Stimulated activated CD8-positive, alpha-beta memory T cell treated with anti-CD3 and anti-CD28 coated beads, Interleukin-15, amount 100 ng/mL, for 1 hour (primary cell): Measurements from ENCODE around the gene MACROD1.

ENCODE experiments used
- DNase-seq: peaks from one replicate; pipeline ENCODE4 v3.0.0-alpha.2; 2020; ENCODE audit warnings: low read depth

Gene MACROD1

DNA sequence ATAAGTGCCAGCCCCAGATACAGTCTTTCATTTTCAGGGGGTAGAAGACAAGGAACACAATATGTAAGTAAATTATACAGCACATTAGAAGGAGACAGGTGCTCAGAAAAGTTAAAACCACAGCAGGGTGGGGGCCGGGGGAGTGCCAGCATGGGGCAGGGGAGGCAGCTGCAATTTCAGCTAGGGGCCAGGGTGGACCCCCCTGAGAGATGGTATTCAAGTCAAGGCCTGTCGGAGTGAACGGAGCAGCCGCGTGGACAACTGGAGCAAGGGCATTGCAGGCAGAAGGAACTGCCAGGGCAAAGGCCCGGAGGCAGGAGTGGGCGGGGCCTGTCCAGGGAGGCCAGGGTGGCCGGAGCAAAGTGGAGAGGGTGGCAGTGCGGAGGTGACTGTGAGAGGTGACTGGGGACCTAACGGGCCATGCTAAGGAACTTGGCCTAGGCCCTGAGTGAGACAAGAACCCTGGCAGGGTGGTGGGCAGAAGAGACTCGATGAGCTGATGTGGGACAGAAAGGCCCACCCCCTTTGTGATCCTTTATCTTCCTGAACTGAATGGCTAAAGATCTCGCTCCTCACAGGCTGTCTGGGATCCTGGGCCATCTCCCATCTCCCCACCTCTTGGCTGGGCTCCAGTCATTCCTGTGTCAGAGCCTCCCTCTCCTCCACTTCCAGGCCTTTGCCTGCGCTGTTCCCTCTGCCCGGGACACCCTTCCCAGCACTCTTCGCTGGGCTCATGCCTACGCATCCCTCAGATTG, 152.6 kb downstream of the MACROD1 start:
- no peak for DNase-seq

DNA sequence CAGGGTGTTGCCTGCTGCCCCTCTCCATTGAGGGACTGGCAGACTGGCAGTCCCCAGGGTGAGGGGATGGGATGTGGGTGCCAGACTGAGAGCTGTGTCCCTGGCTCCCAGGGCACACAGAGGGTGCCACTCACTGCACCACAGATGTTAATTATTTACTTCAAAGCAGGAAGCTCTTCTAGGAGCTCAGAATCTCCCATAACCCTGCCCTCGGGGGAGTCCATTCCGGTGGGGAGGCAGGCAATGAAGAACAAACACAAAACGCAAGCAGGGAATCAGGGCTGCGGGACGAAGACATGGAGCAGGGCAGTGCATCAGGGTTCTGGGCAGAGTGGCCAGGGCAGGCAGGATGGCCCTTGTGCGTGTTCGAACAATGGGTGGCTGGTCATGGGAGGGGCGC, 154.5 kb downstream of the MACROD1 start:
- DNase-seq, result no peak

DNA sequence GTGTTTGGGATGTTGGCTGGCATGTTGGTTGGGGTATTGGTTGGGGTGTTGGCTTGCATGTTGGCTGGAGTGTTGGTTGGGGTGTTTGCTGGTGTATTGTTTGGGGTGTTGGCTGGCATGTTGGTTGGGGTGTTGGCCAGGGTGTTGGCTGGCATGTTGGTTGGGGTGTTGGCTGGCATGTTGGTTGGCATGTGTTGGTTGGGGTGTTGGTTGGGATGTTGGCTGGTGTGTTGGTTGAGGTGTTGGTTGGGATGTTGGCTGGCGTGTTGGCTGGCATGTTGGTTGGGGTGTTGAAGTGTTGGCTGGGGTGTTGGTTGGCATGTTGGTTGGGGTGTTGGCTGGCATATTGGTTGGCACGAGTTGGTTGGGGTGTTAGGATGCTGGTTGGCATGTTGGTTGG, 155.1 kb downstream of the MACROD1 start:
- no peak for DNase-seq

DNA sequence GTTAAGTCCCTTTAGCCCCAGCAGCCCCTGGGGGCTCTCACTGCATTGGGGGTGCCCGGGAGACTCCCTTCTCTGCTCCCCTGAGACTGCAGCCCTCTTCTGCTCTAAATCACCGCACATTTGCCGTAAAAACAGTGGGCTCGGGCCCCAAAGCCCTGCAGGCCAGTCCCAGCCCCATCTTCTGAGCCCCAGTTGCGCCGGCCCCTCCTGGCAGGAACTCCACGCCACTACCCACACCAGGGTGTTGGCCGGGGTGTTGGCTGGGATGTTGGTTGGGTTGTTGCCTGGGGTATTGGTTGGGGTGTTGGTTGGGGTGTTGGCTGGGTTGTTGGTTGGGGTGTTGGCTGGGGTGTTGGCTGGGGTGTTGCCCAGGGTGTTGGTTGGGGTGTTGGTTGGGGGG, 156.2 kb downstream of the MACROD1 start:
- no peak for DNase-seq

DNA sequence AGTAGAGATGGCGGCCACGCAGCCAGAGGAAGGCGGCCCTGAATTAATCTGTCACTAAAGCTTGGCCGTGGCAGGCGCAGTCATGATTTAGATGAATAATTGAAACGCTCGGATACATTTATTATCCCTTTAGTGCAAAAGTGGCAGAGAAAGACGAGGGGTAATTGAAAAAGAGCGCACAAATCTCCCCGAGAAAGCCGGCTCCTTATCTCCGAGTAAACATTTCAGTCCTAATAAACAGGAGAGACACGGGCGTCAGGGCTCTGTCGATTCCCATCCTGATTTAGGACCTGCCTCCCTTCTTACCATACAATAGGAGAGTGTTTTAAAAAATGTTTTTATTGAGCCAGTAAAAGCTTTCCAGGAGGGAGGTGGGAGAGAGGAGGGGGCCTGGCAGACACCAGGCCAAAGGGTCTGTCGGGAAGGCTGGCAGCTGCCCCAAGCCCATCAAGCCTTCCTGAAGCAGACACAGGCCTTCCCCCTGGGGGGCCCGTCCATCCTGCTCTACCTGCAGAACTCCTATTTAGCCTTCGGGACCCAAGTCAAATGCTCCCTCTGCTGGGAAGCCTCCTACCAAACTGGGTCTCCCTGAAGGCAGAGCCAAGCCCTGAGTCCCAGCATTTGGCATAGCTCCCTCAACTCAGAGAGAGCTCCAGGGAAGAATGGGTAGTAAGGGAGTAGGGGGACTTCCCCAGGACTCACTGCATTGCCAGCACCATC, 156.8 kb downstream of the MACROD1 start:
- DNase-seq, result no peak

GRCh38 chr11:64008283-64008913, 157.5 kb downstream of the MACROD1 start:
- no peak for DNase-seq

GRCh38 chr11:64007629-64008282, 158.2 kb downstream of the MACROD1 start:
- no peak for DNase-seq

- no peak for DNase-seq
These were observed 158.7 kb downstream of the MACROD1 start for GRCh38 chr11:64007160-64007628.

DNA sequence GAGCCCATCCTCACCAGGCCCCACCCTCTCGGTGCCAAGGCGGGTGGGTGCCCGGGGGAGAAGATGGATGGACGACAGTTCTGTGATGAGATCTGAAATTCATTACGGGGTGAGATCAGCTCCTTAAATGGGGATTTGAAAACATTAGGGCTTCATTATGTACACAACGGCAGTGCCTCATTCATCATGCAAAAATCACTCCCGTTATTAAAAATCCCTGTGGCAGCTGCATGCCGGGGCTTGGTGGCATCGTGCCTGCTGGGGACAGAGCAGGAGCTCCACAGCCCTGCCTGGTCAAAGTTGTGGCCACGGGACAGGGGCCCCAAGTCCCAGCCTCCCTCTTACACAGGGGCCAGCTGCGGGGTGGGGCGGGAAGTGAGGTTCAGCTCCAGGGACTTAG, 159.5 kb downstream of the MACROD1 start:
- DNase-seq, result no peak

GRCh38 chr11:64005691-64006090, 160.2 kb downstream of the MACROD1 start:
- no peak for DNase-seq

DNA sequence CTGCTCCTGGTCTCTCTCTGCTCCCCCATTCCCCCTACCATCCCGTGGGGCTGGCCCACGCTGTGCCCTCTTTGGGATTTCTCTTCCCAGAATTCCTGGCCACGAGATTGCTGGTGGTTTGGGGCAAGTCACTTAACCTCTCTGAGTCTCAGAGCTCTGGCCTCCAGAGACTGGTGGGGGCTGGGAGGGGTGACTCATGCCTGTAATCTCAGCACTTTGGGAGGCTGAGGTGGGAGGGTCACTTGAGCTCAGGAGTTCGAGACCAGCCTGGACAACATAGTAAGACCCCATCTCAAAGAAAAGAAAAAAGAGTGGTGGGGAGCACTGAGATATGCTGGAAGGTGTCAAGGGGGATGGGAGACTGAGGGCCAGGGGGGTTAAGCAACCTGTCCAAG, 161.3 kb downstream of the MACROD1 start:
- DNase-seq, result no peak

GRCh38 chr11:64003807-64004589, 161.9 kb downstream of the MACROD1 start:
- DNase-seq, result no peak

- no peak for DNase-seq
These were observed 164.2 kb downstream of the MACROD1 start for GRCh38 chr11:64001484-64002420.

GRCh38 chr11:64000740-64001483, 165.0 kb downstream of the MACROD1 start:
- DNase-seq, result no peak

DNA sequence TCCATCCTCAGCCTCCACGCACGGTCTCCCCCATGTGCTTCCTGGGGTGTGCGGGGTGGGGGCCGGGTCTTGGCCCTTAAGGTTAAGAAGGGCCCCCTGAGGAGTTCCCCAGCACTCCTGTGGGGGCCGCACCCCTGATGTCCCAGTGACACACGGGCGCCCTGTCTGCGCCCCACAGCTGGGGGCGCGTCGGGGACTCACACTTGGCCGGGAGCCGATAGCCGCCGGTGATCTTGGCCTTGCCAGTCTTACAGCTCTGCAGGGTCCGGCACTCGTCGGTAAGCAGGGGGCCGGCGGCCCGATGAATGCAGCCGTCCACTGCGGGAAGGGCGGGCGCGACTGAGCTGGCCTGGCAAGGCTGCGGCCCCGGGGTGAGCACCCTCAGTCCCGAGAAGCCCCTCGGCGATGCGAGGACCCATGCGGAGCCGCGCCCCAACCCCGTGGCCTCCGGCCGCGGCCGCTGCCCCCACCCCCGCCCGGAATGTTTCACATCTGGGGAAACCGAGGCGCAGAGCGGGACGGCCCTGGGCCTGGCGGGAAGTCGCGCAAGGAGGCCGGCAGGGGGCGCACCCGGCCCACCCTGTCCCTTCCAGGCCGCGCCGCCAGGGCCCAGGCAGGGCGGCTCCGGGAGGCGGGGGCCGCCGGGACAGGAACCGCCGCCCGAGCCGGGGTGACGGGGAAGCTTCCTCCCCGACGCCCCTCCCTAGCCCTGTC, 165.7 kb downstream of the MACROD1 start:
- DNase-seq, result peak; percentile 35

GRCh38 chr11:63999349-64000025, 166.4 kb downstream of the MACROD1 start:
- DNase-seq, result peak; percentile 16

DNA sequence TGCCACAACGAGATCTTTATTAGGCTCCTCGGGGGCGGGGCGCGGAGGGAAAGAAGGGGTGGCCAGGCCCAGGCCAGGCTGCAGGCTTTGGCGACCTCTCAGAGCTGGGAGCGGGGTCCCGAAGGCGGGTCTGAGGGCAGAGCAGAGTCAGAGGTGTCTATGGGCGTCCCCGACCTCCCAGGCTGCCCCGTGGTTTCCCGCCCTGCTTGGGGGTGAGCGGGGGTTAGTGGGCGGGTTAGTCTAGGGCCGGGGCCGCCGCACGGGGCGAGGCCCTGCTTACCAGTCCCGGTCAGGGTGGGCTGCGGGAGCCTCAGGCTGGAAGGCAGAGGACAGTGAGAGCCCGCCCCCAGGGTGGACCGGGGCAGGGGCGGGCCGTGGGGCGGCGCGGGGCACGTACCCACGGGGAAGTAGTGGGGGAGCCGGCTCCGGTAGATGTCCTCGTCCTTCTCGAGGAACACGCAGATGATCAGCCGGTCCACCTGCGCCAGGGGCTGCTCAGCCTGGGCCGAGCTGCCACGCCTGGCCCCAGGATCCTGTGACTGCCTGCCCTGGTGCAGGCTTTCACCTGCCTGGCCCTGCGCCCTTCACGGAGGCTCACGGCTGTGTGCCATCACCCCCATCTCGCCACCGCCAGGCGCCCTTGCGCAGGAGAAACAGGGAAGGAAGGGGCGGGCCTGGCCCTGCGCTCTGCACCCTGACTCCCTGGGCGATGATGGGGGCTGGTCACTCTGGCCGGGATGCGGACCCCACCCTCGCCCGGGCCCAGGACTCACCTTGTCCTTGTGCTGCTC, 167.2 kb downstream of the MACROD1 start:
- no peak for DNase-seq
